Right lobe of liver (tissue), 6 donors: Measurements from ENCODE around the gene PARP1. TPM values are rescaled to one million over a fixed set of nuclear protein-coding genes. Genes with fewer than 3 reads are reported as not detected.

Experiments used
- ATAC-seq, 4 donors: fragments of 200-7000 bp; cut with Tn5 transposase; one replicate each; pipeline ENCODE4 v1.9.1; 2020; ENCODE audit warnings: mild to moderate bottlenecking in 4 of 4, moderate library complexity in 4 of 4
- DNase-seq, 3 donors: peaks; one replicate each; pipeline ENCODE4 v3.0.0-alpha.2; 2020
- H3K27ac ChIP-seq, 3 donors: fragments of 200-600 bp; one replicate each; pipeline ENCODE4 v1.8.0; 2022
- H3K27me3 ChIP-seq, 2 donors: fragments of 200-600 bp; one replicate each; pipeline ENCODE4 v1.8.0; 2022
- H3K36me3 ChIP-seq, 4 donors: fragments of 200-600 bp; sonication (generic) in 1 of 4; one replicate each; pipeline versions ENCODE4 v1.5.1 to v1.8.0; 2017 to 2022; ENCODE audit warnings: control low read depth in 1 of 4
- H3K4me1 ChIP-seq, 4 donors: fragments of 200-600 bp; sonication (generic) in 1 of 4; one replicate each; pipeline versions ENCODE4 v1.5.1 to v1.8.0; 2017 to 2022; ENCODE audit warnings: control low read depth in 1 of 4
- H3K4me3 ChIP-seq, 3 donors: fragments of 200-600 bp; one replicate each; pipeline ENCODE4 v1.8.0; 2022
- H3K9me3 ChIP-seq, 4 donors: fragments of 200-600 bp; sonication (generic) in 1 of 4; one replicate each; pipeline versions ENCODE4 v1.5.1 to v1.8.0; 2017 to 2022; ENCODE audit warnings: control low read depth in 1 of 4
- CTCF ChIP-seq, 4 donors: fragments of 200-600 bp in 3 of 4; fragments of 450-650 bp in 1 of 4; IDR thresholded peaks; one replicate each; pipeline versions ENCODE4 v1.5.1 to v1.8.0; 2016 to 2022; ENCODE audit warnings: antibody characterized with exemption in 4 of 4, mild to moderate bottlenecking in 2 of 4
- POLR2A ChIP-seq: fragments of 450-650 bp; IDR thresholded peaks from one replicate; pipeline ENCODE4 v1.6.1; 2017; ENCODE audit warnings: antibody characterized with exemption, mild to moderate bottlenecking
- WGBS: methylation state at CpG from one replicate; pipeline ENCODE4 v1.1.6; 2018; ENCODE audit warnings: low coverage, low lambda C conversion rate; ENCODE audit not compliant: insufficient coverage; ENCODE audit errors: missing lambda C conversion rate; 5-methylcytosine and 5-hydroxymethylcytosine counted together
- intact Hi-C, 2 donors: fragments of 100-400 bp; cut with DNase I; formaldehyde crosslinking; loops; one replicate each; pipeline versions ENCODE4 v1.11.2 to v1.14.1; 2022
- total RNA-seq, 6 experiments: library from RNA; depleted of rRNA in 2 of 6; stranded (reverse); fragments of >200 nt in 2 of 6; fragmentation: NEBNext Ultra II Directional in 3 of 6; extraction: Animal tissue kit (Norgen Biotek cat#: 25700) in 3 of 6; gene quantifications; one replicate each; pipeline versions ENCODE4 v1.1.0 to v1.2.4, GENCODE V29; 2016 to 2023
- donor health status: DM: no; HTN: yes; CAD: no.
- donor health status: DM: no; HTN: no; CAD: no.
- donor health status: DM: no; HTN: no; CAD: no.
- donor health status: DM: no; HTN: yes; CAD: no.
- donor health status: DM: no; HTN: yes; CAD: no.

Gene PARP1
- total RNA-seq, 6 experiments from 2014 or later: 38.2 to 74.3 (median 60.1) TPM

DNA sequence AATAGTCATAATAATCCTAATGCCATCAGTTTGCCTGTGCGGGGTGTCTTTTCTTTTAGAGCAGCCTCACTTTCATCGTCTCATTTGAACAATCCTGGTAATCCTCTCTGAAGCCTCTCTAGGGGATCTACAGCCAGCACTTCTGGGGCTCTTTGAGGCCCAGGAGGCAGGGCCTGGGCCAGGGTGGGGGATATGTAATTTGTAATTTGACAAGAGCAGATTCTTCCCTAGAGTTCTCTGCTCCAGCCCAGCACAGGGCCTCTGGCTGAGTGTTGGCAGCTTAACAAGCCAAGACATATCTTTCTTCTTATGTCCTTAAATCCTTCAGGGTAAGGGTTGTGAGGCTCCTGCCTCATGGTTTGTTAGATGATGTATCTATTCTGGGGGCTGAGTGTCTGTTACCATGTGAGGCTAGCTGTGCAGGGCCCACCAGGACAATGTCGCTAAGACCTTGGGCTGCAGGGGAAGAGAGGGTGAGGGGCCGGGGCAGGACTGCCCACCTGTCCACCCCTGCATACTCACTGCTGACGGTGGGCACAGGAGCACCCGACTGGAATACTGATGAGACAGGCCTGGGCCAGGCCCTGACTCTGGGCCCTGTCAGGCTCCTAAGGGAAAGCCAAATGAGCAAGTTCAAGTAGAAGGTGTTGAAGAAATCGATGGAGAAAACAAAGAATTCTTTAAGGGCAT, 45.3 kb upstream of the PARP1 start:
- no peak for TF ChIP-seq POLR2A
- no peak for TF ChIP-seq CTCF (IDR thresholded peaks at IDR 0.05)
- no peaks in the 10 kb centered on the region for H3K9me3 ChIP-seq
- no peak overlapping the region for H3K4me3 ChIP-seq
- ATAC-seq (no peak), DNase-seq (no peak)
- no peaks in the 10 kb centered on the region for H3K4me1 ChIP-seq
- 75% methylated on average over 5 of the region's 7 CpGs for WGBS
- H3K27me3 ChIP-seq: no peaks in the 10 kb centered on the region
- no peaks in the 10 kb centered on the region for H3K36me3 ChIP-seq
- intact Hi-C loops: no loop called here
- H3K27ac ChIP-seq: no peak overlapping the region

DNA sequence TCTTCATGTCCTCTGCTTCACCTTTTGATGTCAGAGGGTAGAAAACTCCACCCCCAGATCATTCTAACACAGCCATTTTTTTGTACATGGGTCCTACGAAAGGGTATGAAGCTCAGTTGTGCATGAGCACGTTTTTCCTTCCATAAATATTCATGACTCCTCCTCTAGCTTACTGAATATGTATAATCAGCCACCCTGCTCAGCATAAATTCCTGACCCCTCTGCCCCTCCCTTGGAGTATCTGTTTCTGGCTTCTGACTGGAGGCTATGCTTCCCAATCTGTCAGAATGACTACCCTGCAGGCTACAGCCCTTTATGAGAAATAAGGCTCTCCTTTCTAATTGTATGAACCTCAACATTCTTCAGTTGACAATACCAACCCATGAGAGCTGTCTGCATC, 42.8 kb upstream of the PARP1 start:
- Histone ChIP-seq H3K9me3 (no peaks in the 10 kb centered on the region), H3K4me3 (no peak overlapping the region), H3K36me3 (no peaks in the 10 kb centered on the region), H3K27ac (no peak overlapping the region), H3K27me3 (no peaks in the 10 kb centered on the region), H3K4me1 (no peaks in the 10 kb centered on the region)
- 61% methylated on average over 2 of the region's 2 CpGs for WGBS
- intact Hi-C loops: no loop called here
- ATAC-seq (no peak), DNase-seq (no peak)
- TF ChIP-seq CTCF (IDR thresholded peaks at IDR 0.05): no peak
- TF ChIP-seq POLR2A: no peak

DNA sequence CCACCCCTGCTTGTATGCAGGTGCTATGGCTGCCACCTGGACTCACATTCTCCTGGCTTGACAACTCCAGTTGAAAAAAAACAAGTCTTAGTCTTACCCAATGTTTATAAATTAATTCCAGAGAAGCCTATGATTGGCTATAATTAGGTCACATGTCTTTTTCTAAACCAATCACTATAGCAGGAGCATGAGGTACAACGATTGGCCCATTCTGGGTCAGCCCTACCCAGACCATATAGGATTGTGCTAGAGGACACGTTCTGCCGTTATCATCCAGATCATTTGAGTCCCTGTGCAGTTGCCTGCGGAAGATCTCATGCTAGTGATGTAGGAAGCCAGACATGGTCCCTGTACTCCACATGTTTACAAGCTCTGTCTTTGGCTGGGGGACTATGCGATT, 41.9 kb upstream of the PARP1 start:
- H3K36me3 ChIP-seq: no peaks in the 10 kb centered on the region
- TF ChIP-seq POLR2A (no peak), CTCF (IDR thresholded peaks at IDR 0.05) (no peak)
- intact Hi-C loops: no loop called here
- no peak for ATAC-seq
- H3K4me1 ChIP-seq: no peaks in the 10 kb centered on the region
- H3K27me3 ChIP-seq: no peaks in the 10 kb centered on the region
- no peaks in the 10 kb centered on the region for H3K9me3 ChIP-seq
- H3K27ac ChIP-seq: no peak overlapping the region
- no peak for DNase-seq
- H3K4me3 ChIP-seq: no peak overlapping the region
- 48% methylated on average over 5 of the region's 5 CpGs for WGBS

GRCh38 chr1:226447932-226448665, 40.2 kb upstream of the PARP1 start:
- 46% methylated on average over 4 of the region's 4 CpGs for WGBS
- Histone ChIP-seq H3K9me3 (no peaks in the 10 kb centered on the region), H3K27me3 (no peaks in the 10 kb centered on the region), H3K27ac (no peak overlapping the region), H3K4me1 (no peaks in the 10 kb centered on the region), H3K4me3 (no peak overlapping the region), H3K36me3 (no peaks in the 10 kb centered on the region)
- DNase-seq (no peak), ATAC-seq (no peak)
- TF ChIP-seq POLR2A: no peak
- no peak for TF ChIP-seq CTCF (IDR thresholded peaks at IDR 0.05)
- intact Hi-C loops: no loop called here
